HL-60 (cell line): ENCODE results near the gene CDCA4.
"Not testable (repeated sequence)": the region's sequence is repeated elsewhere in the genome, so short reads cannot be mapped to it uniquely, and the experiment has no call there.

ENCODE experiments used
- CTCF ChIP-seq: IDR thresholded peaks from one replicate; pipeline ENCODE4 v1.5.1; 2011; ENCODE audit warnings: low read length, control low read depth, inconsistent platforms; ENCODE audit not compliant: insufficient read depth
- POLR2AphosphoS5 ChIP-seq: IDR thresholded peaks from 2 replicates; pipeline ENCODE4 v1.6.1; 2012; ENCODE audit warnings: low read depth

- TF ChIP-seq CTCF, POLR2AphosphoS5: not testable (repeated sequence)
These were observed 14.7 kb upstream of the CDCA4 start for GRCh38 chr14:105035616-105036015.
